ENCODE data around the gene DRICH1.

DNA sequence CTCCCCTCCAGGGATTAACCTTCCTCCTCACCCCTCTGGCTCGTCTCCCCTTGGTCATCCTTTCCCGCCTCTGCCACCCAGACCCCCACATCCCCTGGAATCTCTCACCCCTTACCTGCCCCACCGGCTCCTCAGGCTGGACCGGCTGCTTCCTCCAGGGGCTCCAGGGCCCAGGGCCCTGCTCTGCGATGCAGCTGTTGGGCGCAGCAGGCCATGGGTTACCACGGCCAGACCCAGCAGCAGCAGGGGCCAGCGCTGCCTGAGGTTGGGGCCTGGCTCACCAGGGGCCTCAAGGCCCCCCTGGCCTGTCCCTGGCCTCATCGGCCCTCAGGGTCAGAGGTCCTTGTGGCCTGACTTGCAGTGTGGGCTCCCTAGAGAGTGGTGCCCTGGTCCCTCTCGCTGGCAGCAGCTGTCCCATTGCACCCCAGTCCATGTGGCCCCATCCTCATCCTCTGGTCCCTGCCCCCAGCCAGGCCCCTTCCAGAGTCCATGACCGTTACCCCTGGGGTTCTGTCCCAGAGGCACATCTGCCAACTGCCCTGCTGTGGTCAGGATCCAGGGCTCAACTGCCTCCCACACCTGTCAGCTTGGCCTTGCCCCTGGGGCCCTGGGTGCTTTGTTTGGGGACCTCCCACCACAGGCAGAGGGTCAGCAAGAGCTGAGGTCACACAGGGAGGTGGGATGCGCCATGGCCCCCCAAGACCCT, 52.1 kb downstream of the DRICH1 start, which contains the start of gene IGLL1:
- TF ChIP-seq EP300 (IDR thresholded peaks at IDR 0.05) (no peak), CTCF (IDR thresholded peaks at IDR 0.05) (no peak), POLR2A (IDR thresholded peaks at IDR 0.05) (no peak)
